Measurements from ENCODE around the gene NFX1. TPM values are rescaled to one million over a fixed set of nuclear protein-coding genes. Genes with fewer than 3 reads are reported as not detected.
"Not testable (repeated sequence)": the region's sequence is repeated elsewhere in the genome, so short reads cannot be mapped to it uniquely, and the experiment has no call there.

The NFX1 gene
- total and polyA plus RNA-seq, 3 donors from 2014 or later, result 30.0 to 48.6 (median 46.7) TPM

GRCh38 chr9:33401809-33402208, 111.5 kb downstream of the NFX1 start:
- H3K9me3 ChIP-seq; H3K36me3 ChIP-seq (ENCODE audit: low read depth, missing control alignments); DNase-seq; H3K27ac ChIP-seq; H3K27me3 ChIP-seq; H3K4me3 ChIP-seq; intact Hi-C loops (cut with DNase I; ENCODE audit: low total_unique reads): not testable (repeated sequence)
- H3K4me1 ChIP-seq, result peaks cover 18% of the 10 kb centered on the region
- WGBS, 2 donors, result 66 to 80% methylated on average over 2 to 10 of the region's 10 CpGs

GRCh38 chr9:33402371-33402770, 112.1 kb downstream of the NFX1 start, which contains the start of gene AQP7:
Gene AQP7, minus strand, starts transcription at chr9:33402568. Its CDS starts 1,306 bp downstream, at chr9:33401262.
- H3K27me3 ChIP-seq; H3K36me3 ChIP-seq (ENCODE audit: low read depth, missing control alignments); H3K9me3 ChIP-seq; intact Hi-C loops (cut with DNase I; ENCODE audit: low total_unique reads); H3K4me3 ChIP-seq; DNase-seq: not testable (repeated sequence)
- Histone ChIP-seq H3K27ac (peak within 1 kb of the TSS in 1 of 2 donors; percentile 31), H3K4me1 (peaks cover 18% of the 10 kb centered on the region)
- 37 to 60% methylated on average over 1 to 10 of the region's 10 CpGs for WGBS, 2 donors

GRCh38 chr9:33403941-33404787, 113.8 kb downstream of the NFX1 start:
- no peak for DNase-seq
- intact Hi-C loops (cut with DNase I; ENCODE audit: low total_unique reads), result no loop called here
- Histone ChIP-seq H3K36me3 (ENCODE audit: low read depth, missing control alignments) (no peaks in the 10 kb centered on the region), H3K4me3 (no peak overlapping the region), H3K4me1 (peaks cover 18% of the 10 kb centered on the region), H3K27ac (peak overlapping the region in 1 of 2 donors; percentile 31), H3K9me3 (no peaks in the 10 kb centered on the region), H3K27me3 (no peaks in the 10 kb centered on the region)
- WGBS, 2 donors, result 87 to 89% methylated on average over 17 of the region's 17 CpGs
- TF ChIP-seq CTCF (IDR thresholded peaks at IDR 0.05), result no peak
- no peak for TF ChIP-seq POLR2A (IDR thresholded peaks at IDR 0.05)

- no peak for TF ChIP-seq CTCF (IDR thresholded peaks at IDR 0.05)
- no peak for TF ChIP-seq POLR2A (IDR thresholded peaks at IDR 0.05)
- intact Hi-C loops (cut with DNase I; ENCODE audit: low total_unique reads), result no loop called here
- no peak for DNase-seq
- peak overlapping the region in 1 of 2 donors; percentile 31 for H3K27ac ChIP-seq
- H3K9me3 ChIP-seq, result no peaks in the 10 kb centered on the region
- H3K36me3 ChIP-seq (ENCODE audit: low read depth, missing control alignments), result no peaks in the 10 kb centered on the region
- H3K27me3 ChIP-seq, result no peaks in the 10 kb centered on the region
- H3K4me3 ChIP-seq, result no peak overlapping the region
- WGBS, 2 donors, result 82 to 94% methylated on average over 4 of the region's 4 CpGs
- peaks cover 18% of the 10 kb centered on the region for H3K4me1 ChIP-seq
Observed at GRCh38 chr9:33404788-33405362, 114.6 kb downstream of the NFX1 start.

- H3K4me1 ChIP-seq, result peaks cover 14% of the 10 kb centered on the region
- intact Hi-C loops (cut with DNase I; ENCODE audit: low total_unique reads), result no loop called here
- H3K4me3 ChIP-seq, result no peak overlapping the region
- no peaks in the 10 kb centered on the region for H3K27me3 ChIP-seq
- no peak for TF ChIP-seq POLR2A (IDR thresholded peaks at IDR 0.05)
- no peak for TF ChIP-seq CTCF (IDR thresholded peaks at IDR 0.05)
- no peak for DNase-seq
- no peaks in the 10 kb centered on the region for H3K36me3 ChIP-seq (ENCODE audit: low read depth, missing control alignments)
- no peaks in the 10 kb centered on the region for H3K9me3 ChIP-seq
- H3K27ac ChIP-seq, result no peak overlapping the region
- WGBS, 2 donors, result 82 to 96% methylated on average over 2 to 3 of the region's 3 CpGs
Observed at GRCh38 chr9:33407061-33407460, 116.7 kb downstream of the NFX1 start.

All from testis (tissue), 3 donors.